ENCODE data around the gene NUDT4. TPM values are rescaled to one million over a fixed set of nuclear protein-coding genes. Genes with fewer than 3 reads are reported as not detected.

NUDT4 gene
- polyA plus RNA-seq, 3 donors: 20.7 to 43.8 (median 35.6) TPM

DNA sequence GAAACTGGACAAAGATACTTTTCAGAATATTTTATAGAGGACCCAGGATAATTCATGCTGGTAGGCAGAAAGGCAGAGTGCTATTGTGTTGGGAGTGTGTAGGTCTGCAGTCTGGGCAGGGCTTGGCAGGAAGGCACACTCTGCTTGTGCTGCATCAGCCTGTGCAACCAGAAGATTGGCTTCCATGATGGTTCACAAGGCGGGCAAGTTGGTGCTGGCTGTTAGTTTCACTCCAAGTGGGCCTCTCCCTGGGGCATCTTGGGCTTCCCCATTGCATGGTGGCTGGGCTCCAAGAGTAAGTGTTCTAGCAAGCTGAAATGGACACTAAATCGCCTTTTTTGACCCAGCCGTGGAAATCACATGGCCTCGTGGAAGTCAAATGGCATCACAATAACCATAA lies 65.9 kb downstream of the NUDT4 start:
- H3K4me3 ChIP-seq (replicated peaks in 1 of 3; ENCODE audit: low read depth in 2 of 3, low read length in 3 of 3): no peak overlapping the region
- no peak overlapping the region for H3K27ac ChIP-seq (ENCODE audit: low read depth in 1 of 2, low read length in 2 of 2)
- H3K79me2 ChIP-seq (ENCODE audit: insufficient read depth, low read length): peaks cover 31% of the 10 kb centered on the region
- 100% methylated on average over 3 of the region's 4 CpGs for WGBS (ENCODE audit: insufficient coverage)
- Mint-ChIP-seq H3K36me3 (no peaks in the 10 kb centered on the region), H3K27ac (peak overlapping the region in 1 of 7 donors; percentile 35), H3K4me1 (peaks cover 30% of the 10 kb centered on the region), H3K4me3 (no peak overlapping the region), H3K9me3 (no peaks in the 10 kb centered on the region), H3K27me3 (ENCODE audit: low read depth in 3 of 3) (no peaks in the 10 kb centered on the region)
- H3K27me3 ChIP-seq (ENCODE audit: control insufficient read depth in 2 of 2, insufficient read depth in 2 of 2, low read length in 2 of 2): no peaks in the 10 kb centered on the region
- TF ChIP-seq, protein P1, sequence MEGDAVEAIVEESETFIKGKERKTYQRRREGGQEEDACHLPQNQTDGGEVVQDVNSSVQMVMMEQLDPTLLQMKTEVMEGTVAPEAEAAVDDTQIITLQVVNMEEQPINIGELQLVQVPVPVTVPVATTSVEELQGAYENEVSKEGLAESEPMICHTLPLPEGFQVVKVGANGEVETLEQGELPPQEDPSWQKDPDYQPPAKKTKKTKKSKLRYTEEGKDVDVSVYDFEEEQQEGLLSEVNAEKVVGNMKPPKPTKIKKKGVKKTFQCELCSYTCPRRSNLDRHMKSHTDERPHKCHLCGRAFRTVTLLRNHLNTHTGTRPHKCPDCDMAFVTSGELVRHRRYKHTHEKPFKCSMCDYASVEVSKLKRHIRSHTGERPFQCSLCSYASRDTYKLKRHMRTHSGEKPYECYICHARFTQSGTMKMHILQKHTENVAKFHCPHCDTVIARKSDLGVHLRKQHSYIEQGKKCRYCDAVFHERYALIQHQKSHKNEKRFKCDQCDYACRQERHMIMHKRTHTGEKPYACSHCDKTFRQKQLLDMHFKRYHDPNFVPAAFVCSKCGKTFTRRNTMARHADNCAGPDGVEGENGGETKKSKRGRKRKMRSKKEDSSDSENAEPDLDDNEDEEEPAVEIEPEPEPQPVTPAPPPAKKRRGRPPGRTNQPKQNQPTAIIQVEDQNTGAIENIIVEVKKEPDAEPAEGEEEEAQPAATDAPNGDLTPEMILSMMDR (IDR thresholded peaks at IDR 0.05): no peak
- intact Hi-C loops (cut with micrococcal nuclease): loop anchor here in 1 of 2 donors (10.0 kb wide), 1 partner anchor 231 kb away; the partner anchor contains the start of gene CRADD
- H3K4me2 ChIP-seq (replicated peaks; ENCODE audit: extremely low read depth, low read length, poor library complexity, severe bottlenecking): no peak overlapping the region
- no peak overlapping the region for H2AFZ ChIP-seq (ENCODE audit: insufficient read depth, low read depth, low read length, poor library complexity, severe bottlenecking)
- H3K36me3 ChIP-seq (replicated peaks in 1 of 2; ENCODE audit: control insufficient read depth in 1 of 2, insufficient read depth in 2 of 2, low read length in 2 of 2): no peaks in the 10 kb centered on the region
- H3K4me1 ChIP-seq (ENCODE audit: control insufficient read depth in 1 of 2, insufficient read depth in 2 of 2, low read length in 2 of 2): peaks cover 25 to 34% of the 10 kb centered on the region in 2 donors
- peaks cover 23% of the 10 kb centered on the region for H4K20me1 ChIP-seq (ENCODE audit: insufficient read depth, low read length)
- no peak for DNase-seq
- H3K9me3 ChIP-seq (replicated peaks in 1 of 2; ENCODE audit: control insufficient read depth in 1 of 2, insufficient read depth in 1 of 2, low read length in 2 of 2): no peaks in the 10 kb centered on the region
- no peak overlapping the region for H3K9ac ChIP-seq (ENCODE audit: insufficient read depth, low read length, poor library complexity, severe bottlenecking)

DNA sequence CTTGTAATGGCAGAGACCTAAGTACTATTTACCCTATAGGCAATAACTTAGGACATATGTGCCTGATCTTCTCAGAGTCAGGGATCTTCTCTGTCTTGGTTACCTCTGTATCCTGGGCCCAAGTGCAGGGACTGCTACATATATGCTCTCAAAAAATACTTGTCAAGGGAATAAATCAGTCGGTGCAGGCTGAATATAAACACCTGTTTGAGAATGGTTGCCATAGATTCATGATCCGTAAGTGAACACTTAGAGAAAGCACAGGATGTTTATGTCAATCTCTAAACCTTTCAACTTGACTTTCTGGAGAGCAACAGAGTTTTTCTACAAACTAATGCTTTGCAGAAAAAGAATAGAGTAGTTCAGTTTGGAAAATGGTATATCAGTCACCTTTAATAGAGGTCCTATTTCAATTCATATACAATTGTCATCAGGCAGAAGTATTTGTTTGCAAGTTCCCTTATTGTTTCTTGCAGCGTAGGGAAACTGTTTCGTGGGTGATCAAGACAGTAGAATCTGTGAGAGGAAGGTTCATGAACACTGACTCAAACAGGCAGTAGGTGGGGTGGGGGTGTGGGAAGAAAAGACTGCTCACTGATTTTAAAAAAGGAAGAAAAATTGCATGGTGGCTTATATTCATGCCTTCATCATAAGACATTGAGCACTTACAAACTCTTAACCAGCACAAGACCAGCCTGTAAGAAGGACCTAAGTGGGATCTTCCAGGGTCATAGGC lies 70.0 kb downstream of the NUDT4 start:
- Histone ChIP-seq H3K27ac (ENCODE audit: low read depth in 1 of 2, low read length in 2 of 2) (no peak overlapping the region), H3K36me3 (replicated peaks in 1 of 2; ENCODE audit: control insufficient read depth in 1 of 2, insufficient read depth in 2 of 2, low read length in 2 of 2) (no peaks in the 10 kb centered on the region), H3K27me3 (ENCODE audit: control insufficient read depth in 2 of 2, insufficient read depth in 2 of 2, low read length in 2 of 2) (no peaks in the 10 kb centered on the region), H3K9ac (ENCODE audit: insufficient read depth, low read length, poor library complexity, severe bottlenecking) (no peak overlapping the region), H3K79me2 (ENCODE audit: insufficient read depth, low read length) (no peaks in the 10 kb centered on the region), H3K4me1 (ENCODE audit: control insufficient read depth in 1 of 2, insufficient read depth in 2 of 2, low read length in 2 of 2) (peaks cover 3 to 4% of the 10 kb centered on the region in 2 donors), H3K4me2 (replicated peaks; ENCODE audit: extremely low read depth, low read length, poor library complexity, severe bottlenecking) (no peak overlapping the region), H2AFZ (ENCODE audit: insufficient read depth, low read depth, low read length, poor library complexity, severe bottlenecking) (no peak overlapping the region), H3K4me3 (replicated peaks in 1 of 3; ENCODE audit: low read depth in 2 of 3, low read length in 3 of 3) (no peak overlapping the region), H4K20me1 (ENCODE audit: insufficient read depth, low read length) (no peaks in the 10 kb centered on the region), H3K9me3 (replicated peaks in 1 of 2; ENCODE audit: control insufficient read depth in 1 of 2, insufficient read depth in 1 of 2, low read length in 2 of 2) (no peaks in the 10 kb centered on the region)
- TF ChIP-seq, protein P1 (IDR thresholded peaks at IDR 0.05): no peak
- WGBS (ENCODE audit: insufficient coverage): no CpG with 5 or more reads among the region's 4 CpGs
- H3K4me3 Mint-ChIP-seq: no peak overlapping the region
- intact Hi-C loops (cut with micrococcal nuclease): loop anchor here in 1 of 2 donors (10.0 kb wide), 1 partner anchor 227 kb away; the partner anchor contains the start of gene CRADD
- H3K27me3 Mint-ChIP-seq (ENCODE audit: low read depth in 3 of 3): peaks cover 2 to 5% (median 2%) of the 10 kb centered on the region in 3 donors
- H3K4me1 Mint-ChIP-seq: peaks cover 3% of the 10 kb centered on the region
- peaks cover 0 to 3% (median 0%) of the 10 kb centered on the region in 7 donors for H3K9me3 Mint-ChIP-seq
- no peaks in the 10 kb centered on the region for H3K36me3 Mint-ChIP-seq
- H3K27ac Mint-ChIP-seq: peak overlapping the region in 1 of 7 donors; percentile 8
- no peak for DNase-seq
